CD14-positive monocyte (primary cell): ENCODE results near the gene FNDC1. TPM values are rescaled to one million over a fixed set of nuclear protein-coding genes. Genes with fewer than 3 reads are reported as not detected.

Source experiments
- DNase-seq, 3 donors: peaks; one replicate each; pipeline ENCODE4 v3.0.0-alpha.2; 2011 to 2022
- H2AFZ ChIP-seq: 2 replicates; pipeline ENCODE4 v1.6.0; 2012; ENCODE audit warnings: mild to moderate bottlenecking, low read depth, low read length, inconsistent platforms; ENCODE audit not compliant: insufficient read depth, poor library complexity, severe bottlenecking
- H3K27ac ChIP-seq, 2 donors: 1 replicate in 1 of 2; 2 replicates in 1 of 2; pipeline ENCODE4 v1.5.1; 2012 to 2013; ENCODE audit warnings: low read length in 2 of 2, control low read depth in 1 of 2, inconsistent platforms in 1 of 2, low read depth in 1 of 2, mild to moderate bottlenecking in 1 of 2
- H3K27me3 ChIP-seq, 2 donors: one replicate each; pipeline versions ENCODE4 v1.6.0 to v1.6.1; 2011 to 2013; ENCODE audit warnings: low read length in 2 of 2; ENCODE audit not compliant: control insufficient read depth in 2 of 2, insufficient read depth in 2 of 2
- H3K36me3 ChIP-seq, 2 donors: replicated peaks in 1 of 2; 1 replicate in 1 of 2; 2 replicates in 1 of 2; pipeline versions ENCODE4 v1.5.1 to v1.6.1; 2012 to 2013; ENCODE audit warnings: low read length in 2 of 2, control low read depth in 1 of 2, inconsistent platforms in 1 of 2, mild to moderate bottlenecking in 1 of 2; ENCODE audit not compliant: insufficient read depth in 2 of 2, control insufficient read depth in 1 of 2
- H3K4me1 ChIP-seq, 2 donors: 1 replicate in 1 of 2; 2 replicates in 1 of 2; pipeline versions ENCODE4 v1.5.1 to v1.6.1; 2012 to 2013; ENCODE audit warnings: low read length in 2 of 2, control low read depth in 1 of 2, inconsistent platforms in 1 of 2, mild to moderate bottlenecking in 1 of 2, moderate library complexity in 1 of 2; ENCODE audit not compliant: insufficient read depth in 2 of 2, control insufficient read depth in 1 of 2
- H3K4me2 ChIP-seq: replicated peaks from 2 replicates; pipeline ENCODE3; 2012; ENCODE audit warnings: low read length, moderate library complexity, mild to moderate bottlenecking; ENCODE audit not compliant: poor library complexity, severe bottlenecking; ENCODE audit errors: extremely low read depth
- H3K4me3 ChIP-seq, 3 experiments: fragments of 200-600 bp in 1 of 3; sonication (generic) in 1 of 3; replicated peaks in 1 of 3; 1 replicate in 2 of 3; 2 replicates in 1 of 3; pipeline ENCODE4 v1.5.1; 2011 to 2013; ENCODE audit warnings: low read length in 3 of 3, mild to moderate bottlenecking in 3 of 3, control low read depth in 2 of 3, low read depth in 2 of 3, inconsistent platforms in 1 of 3, moderate library complexity in 1 of 3
- H3K79me2 ChIP-seq: 2 replicates; pipeline ENCODE4 v1.6.0; 2012; ENCODE audit warnings: mild to moderate bottlenecking, control low read depth, inconsistent platforms, low read length, moderate library complexity; ENCODE audit not compliant: insufficient read depth
- H3K9ac ChIP-seq: 2 replicates; pipeline ENCODE4 v1.6.0; 2017; ENCODE audit warnings: low read length, mild to moderate bottlenecking; ENCODE audit not compliant: insufficient read depth, poor library complexity, severe bottlenecking
- H3K9me3 ChIP-seq, 2 donors: replicated peaks in 1 of 2; 1 replicate in 1 of 2; 2 replicates in 1 of 2; pipeline versions ENCODE4 v1.5.1 to v1.6.1; 2012 to 2013; ENCODE audit warnings: low read length in 2 of 2, control low read depth in 1 of 2; ENCODE audit not compliant: control insufficient read depth in 1 of 2, insufficient read depth in 1 of 2
- H4K20me1 ChIP-seq: 2 replicates; pipeline ENCODE4 v1.6.0; 2012; ENCODE audit warnings: mild to moderate bottlenecking, low read length, control low read depth, moderate library complexity; ENCODE audit not compliant: insufficient read depth
- H3K27ac Mint-ChIP-seq, 7 donors: one replicate each; pipeline ENCODE4 v1.8.0; 2020; ENCODE audit warnings: mild to moderate bottlenecking in 7 of 7, mixed read lengths in 7 of 7, moderate library complexity in 6 of 7, inconsistent platforms in 2 of 7
- H3K27me3 Mint-ChIP-seq, 3 donors: one replicate each; pipeline ENCODE4 v1.8.0; 2021 to 2022; ENCODE audit warnings: low read depth in 3 of 3, mild to moderate bottlenecking in 3 of 3, mixed read lengths in 3 of 3, moderate library complexity in 3 of 3, inconsistent platforms in 1 of 3
- H3K36me3 Mint-ChIP-seq, 2 donors: one replicate each; pipeline ENCODE4 v1.8.0; 2020; ENCODE audit warnings: mixed read lengths in 2 of 2, inconsistent platforms in 1 of 2, mild to moderate bottlenecking in 1 of 2
- H3K4me1 Mint-ChIP-seq: one replicate; pipeline ENCODE4 v1.8.0; 2020; ENCODE audit warnings: mild to moderate bottlenecking, mixed read lengths
- H3K4me3 Mint-ChIP-seq, 2 donors: one replicate each; pipeline ENCODE4 v1.8.0; 2020; ENCODE audit warnings: mild to moderate bottlenecking in 2 of 2, mixed read lengths in 2 of 2, moderate library complexity in 1 of 2
- H3K9me3 Mint-ChIP-seq, 7 donors: one replicate each; pipeline ENCODE4 v1.8.0; 2020 to 2022; ENCODE audit warnings: mixed read lengths in 7 of 7, mild to moderate bottlenecking in 6 of 7, moderate library complexity in 6 of 7, inconsistent platforms in 2 of 7
- WGBS: methylation state at CpG from one replicate; pipeline ENCODE4 v1.1.5; 2013; ENCODE audit warnings: missing lambda C conversion rate; ENCODE audit not compliant: insufficient coverage; 5-methylcytosine and 5-hydroxymethylcytosine counted together
- intact Hi-C, 2 donors: fragments of 100-400 bp; cut with micrococcal nuclease; formaldehyde crosslinking; loops; one replicate each; pipeline versions ENCODE4 v1.15.0 to v1.15.1; 2023
- polyA plus RNA-seq, 3 donors: library from polyadenylated mRNA; depleted of rRNA in 1 of 3; unstranded in 2 of 3; stranded (reverse) in 1 of 3; fragments of 300-500 nt in 2 of 3; fragments of >200 nt in 1 of 3; fragmentation: Illumina TruSeq in 2 of 3; gene quantifications; 1 replicate in 2 of 3; 2 replicates in 1 of 3; pipeline ENCODE4 v1.2.3, GENCODE V29; 2012 to 2021
- TF ChIP-seq, protein P1 (sequence below): fragments of 200-600 bp; IDR thresholded peaks from one replicate; pipeline ENCODE4 v1.8.0; 2022; ENCODE audit warnings: antibody characterized with exemption, mild to moderate bottlenecking

FNDC1 gene
- polyA plus RNA-seq, 3 donors: not detected

DNA sequence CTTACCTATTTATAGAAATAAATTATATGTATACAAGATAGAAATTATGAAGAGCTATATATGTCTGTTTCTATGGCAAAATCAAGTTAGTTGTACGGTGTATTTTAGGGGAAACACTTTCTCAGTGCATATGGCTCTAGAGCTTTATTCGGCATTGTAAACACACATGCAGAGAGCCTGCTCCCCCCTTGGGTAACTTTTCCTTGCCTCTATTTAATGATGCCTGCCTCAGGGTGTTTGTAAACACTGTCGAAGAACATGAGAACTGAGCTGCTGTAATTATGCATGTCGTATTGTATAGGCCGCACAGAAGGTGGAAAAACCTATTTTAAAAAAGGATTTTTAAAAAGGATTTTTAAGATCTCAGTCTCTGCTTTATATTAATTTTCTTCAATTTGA, 133.4 kb downstream of the FNDC1 start:
- Histone ChIP-seq H3K79me2 (no peaks in the 10 kb centered on the region), H3K36me3 (no peaks in the 10 kb centered on the region), H3K4me1 (no peaks in the 10 kb centered on the region), H3K4me2 (no peak overlapping the region), H2AFZ (no peak overlapping the region), H3K9ac (no peak overlapping the region), H3K27me3 (peaks cover 0 to 2% of the 10 kb centered on the region in 2 donors), H3K27ac (no peak overlapping the region), H3K4me3 (no peak overlapping the region), H4K20me1 (no peaks in the 10 kb centered on the region), H3K9me3 (no peaks in the 10 kb centered on the region)
- Mint-ChIP-seq H3K27me3 (peaks cover 4 to 7% (median 6%) of the 10 kb centered on the region in 3 donors), H3K27ac (no peak overlapping the region), H3K4me3 (no peak overlapping the region), H3K9me3 (peaks cover 0 to 5% (median 0%) of the 10 kb centered on the region in 7 donors), H3K4me1 (no peaks in the 10 kb centered on the region), H3K36me3 (no peaks in the 10 kb centered on the region)
- intact Hi-C loops: no loop called here
- no CpG with 5 or more reads among the region's 5 CpGs for WGBS
- DNase-seq: no peak
- TF ChIP-seq, protein P1, sequence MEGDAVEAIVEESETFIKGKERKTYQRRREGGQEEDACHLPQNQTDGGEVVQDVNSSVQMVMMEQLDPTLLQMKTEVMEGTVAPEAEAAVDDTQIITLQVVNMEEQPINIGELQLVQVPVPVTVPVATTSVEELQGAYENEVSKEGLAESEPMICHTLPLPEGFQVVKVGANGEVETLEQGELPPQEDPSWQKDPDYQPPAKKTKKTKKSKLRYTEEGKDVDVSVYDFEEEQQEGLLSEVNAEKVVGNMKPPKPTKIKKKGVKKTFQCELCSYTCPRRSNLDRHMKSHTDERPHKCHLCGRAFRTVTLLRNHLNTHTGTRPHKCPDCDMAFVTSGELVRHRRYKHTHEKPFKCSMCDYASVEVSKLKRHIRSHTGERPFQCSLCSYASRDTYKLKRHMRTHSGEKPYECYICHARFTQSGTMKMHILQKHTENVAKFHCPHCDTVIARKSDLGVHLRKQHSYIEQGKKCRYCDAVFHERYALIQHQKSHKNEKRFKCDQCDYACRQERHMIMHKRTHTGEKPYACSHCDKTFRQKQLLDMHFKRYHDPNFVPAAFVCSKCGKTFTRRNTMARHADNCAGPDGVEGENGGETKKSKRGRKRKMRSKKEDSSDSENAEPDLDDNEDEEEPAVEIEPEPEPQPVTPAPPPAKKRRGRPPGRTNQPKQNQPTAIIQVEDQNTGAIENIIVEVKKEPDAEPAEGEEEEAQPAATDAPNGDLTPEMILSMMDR: no peak

DNA sequence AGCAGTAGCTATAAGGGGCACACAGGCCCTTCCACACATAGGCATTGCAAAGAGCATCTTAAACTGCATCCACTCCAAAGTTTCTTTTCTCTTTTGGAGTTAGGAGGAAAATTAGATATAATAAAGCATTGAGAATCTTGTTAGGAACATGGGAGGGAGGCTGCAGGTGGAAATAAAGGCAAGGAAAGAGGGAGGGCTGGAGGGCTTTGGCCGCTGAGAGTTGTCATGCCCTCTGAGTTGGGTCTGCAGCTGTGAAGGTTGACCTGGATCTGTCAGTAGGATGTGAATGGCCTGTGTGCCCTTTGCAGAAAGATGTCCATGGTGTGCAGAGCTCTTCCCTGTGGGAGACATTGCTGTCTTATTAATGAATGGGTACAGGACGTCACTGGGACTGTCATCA, 134.0 kb downstream of the FNDC1 start:
- H3K9ac ChIP-seq: no peak overlapping the region
- Mint-ChIP-seq H3K27me3 (peaks cover 4 to 6% (median 6%) of the 10 kb centered on the region in 3 donors), H3K36me3 (no peaks in the 10 kb centered on the region), H3K4me3 (no peak overlapping the region), H3K9me3 (peaks cover 0 to 5% (median 0%) of the 10 kb centered on the region in 7 donors), H3K4me1 (no peaks in the 10 kb centered on the region), H3K27ac (no peak overlapping the region)
- 100% methylated on average over 1 of the region's 2 CpGs for WGBS
- no peak for DNase-seq
- no peak overlapping the region for H3K4me3 ChIP-seq
- no peaks in the 10 kb centered on the region for H3K4me1 ChIP-seq
- H3K79me2 ChIP-seq: no peaks in the 10 kb centered on the region
- H3K36me3 ChIP-seq: no peaks in the 10 kb centered on the region
- no peaks in the 10 kb centered on the region for H4K20me1 ChIP-seq
- TF ChIP-seq, protein P1: no peak
- no peak overlapping the region for H3K27ac ChIP-seq
- H3K9me3 ChIP-seq: no peaks in the 10 kb centered on the region
- no peak overlapping the region for H3K4me2 ChIP-seq
- no peaks in the 10 kb centered on the region for H3K27me3 ChIP-seq
- intact Hi-C loops: no loop called here
- H2AFZ ChIP-seq: no peak overlapping the region
